Left kidney (tissue), 8 donors: ENCODE results near the gene DNAL1. TPM values are rescaled to one million over a fixed set of nuclear protein-coding genes. Genes with fewer than 3 reads are reported as not detected.
A peak's percentile ranks its signal among the peaks of the same experiment; 100 is the strongest.
"Not testable (repeated sequence)": the region's sequence is repeated elsewhere in the genome, so short reads cannot be mapped to it uniquely, and the experiment has no call there.

Source experiments
- DNase-seq: peaks from one replicate; pipeline ENCODE4 v3.0.0-alpha.2; 2013
- long read RNA-seq, 8 donors: transcript quantifications; one replicate each; lab custom pipeline, GENCODE V29; 2026
- polyA plus RNA-seq: library from polyadenylated mRNA; unstranded; fragments of 120-200 nt; gene quantifications from one replicate; pipeline ENCODE4 v1.2.1, GENCODE V29; 2013; ENCODE audit not compliant: insufficient read length

Gene DNAL1
- 25.2 TPM for polyA plus RNA-seq
- long read RNA-seq, donor 1, full-length matches to known transcripts: 6 of 6 reads
- long read RNA-seq, donor 1, partial matches to known transcripts: 0 of 6 reads
- long read RNA-seq, donor 1, other reads (novel, unspliced or antisense): 0 of 6 reads
- long read RNA-seq, donor 2, full-length matches to known transcripts: 7 of 7 reads
- long read RNA-seq, donor 2, partial matches to known transcripts: 0 of 7 reads
- long read RNA-seq, donor 2, other reads (novel, unspliced or antisense): 0 of 7 reads
- long read RNA-seq, donor 3, full-length matches to known transcripts: 3 of 3 reads
- long read RNA-seq, donor 3, partial matches to known transcripts: 0 of 3 reads
- long read RNA-seq, donor 3, other reads (novel, unspliced or antisense): 0 of 3 reads
- long read RNA-seq, donor 4: 0 reads
- long read RNA-seq, donor 5, full-length matches to known transcripts: 3 of 3 reads
- long read RNA-seq, donor 5, partial matches to known transcripts: 0 of 3 reads
- long read RNA-seq, donor 5, other reads (novel, unspliced or antisense): 0 of 3 reads
- long read RNA-seq, donor 6, partial matches to known transcripts: 0 of 2 reads
- long read RNA-seq, donor 6, other reads (novel, unspliced or antisense): 0 of 2 reads
- long read RNA-seq, donor 7, full-length matches to known transcripts: 2 of 2 reads
- long read RNA-seq, donor 7, partial matches to known transcripts: 0 of 2 reads
- long read RNA-seq, donor 7, other reads (novel, unspliced or antisense): 0 of 2 reads
- long read RNA-seq, donor 8: 0 reads

DNA sequence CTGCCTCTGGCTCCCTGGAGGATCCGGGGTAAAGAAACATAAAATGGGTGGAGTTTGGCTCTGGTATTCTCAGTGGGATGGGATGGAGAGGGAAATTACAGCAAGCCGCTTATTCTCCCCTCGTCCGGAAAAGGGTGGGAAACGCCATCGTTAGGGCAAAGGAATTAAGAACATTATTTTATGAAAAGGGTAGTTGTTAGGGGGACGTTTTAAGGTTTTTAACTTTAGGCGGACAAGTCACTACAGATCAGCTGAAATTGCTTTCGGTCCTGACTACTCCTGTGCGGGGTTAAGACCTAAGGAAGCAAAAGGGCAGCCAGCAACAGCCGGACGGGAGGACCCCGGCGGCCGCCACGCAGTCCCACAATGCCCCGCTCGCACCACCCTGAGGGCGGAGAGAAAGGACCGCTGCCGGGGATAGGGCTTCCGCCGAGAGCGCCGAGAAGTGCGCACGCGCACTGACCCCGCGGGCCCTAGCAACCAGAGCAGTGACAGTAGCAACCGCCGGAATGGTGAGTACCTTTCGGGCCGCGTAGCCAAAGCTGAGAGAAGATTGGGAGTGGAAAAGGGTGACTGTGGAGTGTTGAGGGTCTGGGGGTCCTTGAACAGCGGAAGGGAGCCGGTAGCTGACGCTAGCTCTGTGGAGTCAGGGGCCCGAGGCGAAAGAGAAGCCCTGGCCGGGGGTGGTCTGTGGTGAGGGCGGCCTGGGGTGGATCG lies at the start of gene DNAL1:
DNAL1 (plus strand) TSS at position 456 of the 717 bp plus-strand sequence; CDS start at position 510, 54 bp downstream.
- peak; percentile 91 for DNase-seq

DNA sequence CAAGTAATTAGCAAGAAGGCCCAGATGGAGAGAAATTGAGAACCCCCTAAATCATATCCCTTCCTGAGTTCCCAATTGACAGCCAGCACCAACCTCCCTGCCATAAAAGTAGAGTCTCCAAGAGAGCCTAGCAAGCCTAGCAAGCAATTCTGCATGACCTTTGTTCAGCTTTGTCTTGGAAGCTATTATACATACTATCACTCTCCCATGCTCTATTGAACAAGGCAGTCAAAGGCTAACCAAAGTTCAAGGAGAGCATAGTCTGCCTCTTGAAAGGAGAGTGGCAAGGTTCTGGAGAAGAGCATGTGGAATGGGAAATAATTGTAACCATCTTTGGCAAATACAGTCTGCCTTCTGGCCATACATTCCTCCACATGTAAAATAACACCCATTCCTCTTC lies 45.3 kb upstream of the DNAL1 start:
- no peak for DNase-seq

DNA sequence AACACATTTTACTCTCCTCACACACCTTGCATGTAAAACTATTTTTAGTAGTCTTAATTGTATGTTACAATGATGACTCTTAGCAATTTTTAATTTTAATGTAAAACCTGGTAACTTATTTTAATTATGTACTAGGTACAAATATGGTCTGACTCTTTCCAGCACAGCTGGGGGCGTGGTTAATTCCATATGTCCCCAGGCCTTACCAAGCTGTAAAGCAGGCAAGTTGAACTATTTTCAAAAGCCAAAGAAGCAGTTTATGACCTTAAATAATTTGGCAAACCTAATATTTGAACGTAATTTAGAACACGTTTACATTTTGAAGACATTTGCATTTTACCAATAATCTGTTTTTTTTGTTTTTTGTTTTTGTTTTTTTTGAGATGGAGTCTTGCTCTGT lies 41.8 kb upstream of the DNAL1 start:
- no peak for DNase-seq

- no peak for DNase-seq
Measured at GRCh38 chr14:73606271-73606670, 38.5 kb upstream of the DNAL1 start.

DNA sequence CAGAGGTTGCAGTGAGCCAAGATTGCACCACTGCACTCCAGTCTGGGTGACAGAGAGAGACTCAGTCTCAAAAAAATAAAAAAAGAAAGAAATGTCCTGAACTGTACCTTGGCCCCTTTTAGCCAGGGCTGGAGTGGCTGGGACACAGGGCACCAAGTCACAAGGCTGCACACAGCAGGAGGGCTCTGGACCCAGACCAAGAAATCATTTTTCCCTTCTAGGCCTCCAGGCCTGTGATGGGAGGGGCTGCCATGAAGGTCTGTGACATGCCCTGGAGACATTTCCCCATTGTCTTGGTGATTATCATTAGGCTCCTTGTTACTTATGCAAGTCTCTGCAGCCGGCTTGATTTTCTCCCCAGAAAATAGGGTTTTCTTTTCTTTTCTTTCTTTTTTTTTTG lies 37.5 kb upstream of the DNAL1 start:
- no peak for DNase-seq

DNA sequence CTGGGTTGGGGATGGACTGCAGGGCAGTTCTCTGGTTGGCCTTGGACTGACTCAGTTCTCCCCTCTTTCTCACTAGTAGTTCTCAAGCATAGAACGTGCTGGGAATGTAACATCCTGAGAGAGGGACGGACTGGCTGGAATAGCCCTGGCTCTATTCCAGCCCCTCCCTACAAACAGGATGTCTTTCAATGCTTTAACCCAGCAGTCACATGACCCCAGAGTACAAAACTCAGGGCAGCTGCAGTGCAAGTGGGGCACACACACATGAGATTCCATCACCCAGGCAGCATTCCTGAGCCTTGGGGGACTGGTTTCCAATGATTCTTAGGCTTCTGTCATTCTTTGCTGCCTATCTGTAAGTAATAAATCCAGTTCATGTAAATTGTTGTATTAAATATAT lies 34.1 kb upstream of the DNAL1 start:
- DNase-seq: no peak

- peak; percentile 59 for DNase-seq
Measured at GRCh38 chr14:73612339-73613045, 32.3 kb upstream of the DNAL1 start, which contains the start of gene ACOT6. TSS of gene ACOT6 (plus strand) at chr14:73612517. CDS start at chr14:73612572, 55 bp downstream.

DNA sequence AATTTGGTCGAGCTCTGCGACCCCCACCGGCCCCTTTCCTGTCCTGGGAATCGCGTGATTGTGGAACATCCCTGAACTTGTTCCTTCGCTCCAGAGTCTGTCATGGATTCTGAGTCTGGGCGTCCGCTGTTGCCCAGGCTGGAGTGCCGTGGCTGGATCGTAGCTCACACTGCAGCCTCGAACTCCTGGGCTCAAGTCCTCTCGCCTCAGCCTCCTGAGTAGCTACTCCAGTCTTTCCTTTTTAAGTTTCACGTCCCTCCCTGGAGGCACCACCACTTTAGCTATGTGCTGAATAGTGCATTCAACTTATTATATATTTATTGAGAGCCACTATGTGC lies 31.8 kb upstream of the DNAL1 start:
- no peak for DNase-seq

- no peak for DNase-seq
Measured at GRCh38 chr14:73613419-73613963, 31.3 kb upstream of the DNAL1 start.

DNA sequence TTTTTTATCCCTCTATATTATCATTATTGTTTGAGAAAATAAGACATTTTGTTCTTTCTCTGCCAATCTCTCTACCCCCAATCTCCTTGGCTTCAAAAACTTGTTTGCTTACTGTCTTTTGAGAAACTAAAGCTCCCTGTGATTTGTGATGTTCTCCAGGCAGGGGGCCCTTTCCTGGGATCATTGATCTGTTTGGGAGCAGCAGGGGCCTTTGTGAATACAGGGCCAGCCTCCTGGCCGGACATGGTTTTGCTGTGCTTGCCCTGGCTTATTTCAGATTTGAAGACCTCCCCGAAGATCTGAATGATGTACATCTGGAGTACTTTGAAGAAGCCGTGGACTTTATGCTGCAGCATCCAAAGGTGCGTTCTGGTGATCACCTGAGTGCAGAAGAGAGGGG lies 28.0 kb upstream of the DNAL1 start:
- no peak for DNase-seq

GRCh38 chr14:73619524-73619923 lies 25.3 kb upstream of the DNAL1 start:
- no peak for DNase-seq

- no peak for DNase-seq
Measured at GRCh38 chr14:73620268-73620667, 24.5 kb upstream of the DNAL1 start.

DNA sequence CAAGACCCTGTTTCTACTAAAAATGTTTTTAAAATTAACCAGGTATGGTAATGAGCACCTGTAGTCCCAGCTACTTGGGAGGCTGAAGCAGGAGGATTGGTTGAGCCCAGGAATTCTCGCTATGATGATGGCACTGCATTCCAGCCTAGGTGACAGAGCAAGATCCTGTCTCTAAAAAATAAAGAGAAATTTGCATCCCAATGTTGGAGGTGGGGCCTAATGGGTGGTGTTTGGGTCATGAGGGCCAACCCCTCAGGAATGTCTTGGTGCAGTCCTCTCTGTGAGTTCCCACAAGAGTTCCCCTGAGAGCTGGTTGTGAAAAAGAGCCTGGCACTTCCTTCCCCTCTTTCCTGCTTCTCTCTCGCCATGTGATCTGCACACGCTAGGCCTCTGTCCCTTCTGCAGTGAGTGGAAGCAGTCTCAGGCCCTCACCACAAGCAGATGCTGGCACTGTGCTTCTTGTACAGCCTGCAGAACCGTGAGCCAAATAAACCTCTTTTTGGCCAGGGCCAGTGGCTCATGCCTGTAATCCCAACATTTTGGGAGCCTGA lies 21.2 kb upstream of the DNAL1 start:
- no peak for DNase-seq

- no peak for DNase-seq
Measured at GRCh38 chr14:73625706-73626105, 19.1 kb upstream of the DNAL1 start.

- no peak for DNase-seq
Measured at GRCh38 chr14:73627151-73627558, 17.6 kb upstream of the DNAL1 start.

GRCh38 chr14:73630009-73630780 lies 14.6 kb upstream of the DNAL1 start:
- no peak for DNase-seq

GRCh38 chr14:73633116-73634010 lies 11.4 kb upstream of the DNAL1 start:
- peak; percentile 79 for DNase-seq

DNA sequence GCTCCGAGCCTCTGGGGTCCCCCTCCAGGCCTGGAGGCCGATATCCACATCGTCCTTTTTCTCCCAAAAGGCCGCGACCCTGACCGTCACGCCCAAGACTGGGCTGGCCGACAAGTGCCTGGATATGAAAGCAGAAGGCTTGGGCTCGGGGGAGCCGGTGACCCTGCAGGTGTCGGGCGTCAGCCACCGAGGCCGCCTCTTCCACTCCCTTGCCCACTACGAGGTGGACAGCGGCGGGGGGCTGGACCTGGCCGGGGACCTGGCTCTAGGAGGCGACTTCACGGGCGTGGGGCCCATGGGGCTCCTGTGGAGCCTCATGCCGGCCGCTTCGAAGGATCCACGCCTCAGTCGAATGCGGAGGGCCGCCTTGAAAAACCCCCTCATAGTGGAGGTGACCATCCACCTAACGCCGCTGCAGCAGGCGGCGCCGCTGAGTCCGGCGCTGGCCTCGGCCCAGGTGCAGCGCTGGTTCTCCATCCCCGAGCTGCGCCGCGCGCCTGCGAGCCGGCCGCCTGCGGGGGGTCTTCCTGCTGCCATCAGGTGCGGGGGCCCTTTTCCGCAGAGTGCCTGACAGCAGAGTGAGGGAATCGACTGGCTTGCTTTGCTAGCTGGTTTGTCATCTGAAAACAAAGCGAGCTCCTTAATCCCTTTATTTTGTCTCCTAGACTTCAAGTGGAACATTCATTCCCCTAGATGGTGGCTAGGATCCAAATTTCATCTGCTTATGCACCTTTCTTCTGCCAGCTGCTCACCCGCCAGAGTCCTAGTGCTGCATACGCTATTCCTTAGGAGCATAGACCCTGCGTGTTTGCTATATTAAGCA lies 10.6 kb upstream of the DNAL1 start:
- peak; percentile 38 for DNase-seq

DNA sequence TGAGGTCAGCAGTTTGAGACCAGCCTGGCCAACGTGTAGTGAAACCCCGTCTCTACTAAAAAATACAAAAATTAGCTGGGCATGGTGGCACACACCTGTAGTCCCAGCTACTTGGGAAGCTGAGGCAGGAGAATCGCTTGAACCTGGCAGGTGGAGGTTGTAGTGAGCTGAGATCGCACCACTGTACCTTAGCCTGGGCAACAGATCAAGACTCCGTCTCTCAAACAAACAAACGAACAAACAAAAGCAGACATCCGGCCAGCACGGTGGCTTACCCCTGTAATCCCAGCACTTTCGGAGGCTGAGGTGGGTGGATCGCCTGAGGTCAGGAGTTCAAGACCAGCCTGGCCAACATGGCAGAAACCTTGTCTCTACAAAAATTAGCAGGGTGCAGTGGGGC lies 8.4 kb upstream of the DNAL1 start:
- DNase-seq: not testable (repeated sequence)
